GM19328 (cell line): ENCODE data around the gene TAF1B.
"Not testable (repeated sequence)": the region's sequence is repeated elsewhere in the genome, so short reads cannot be mapped to it uniquely, and the experiment has no call there.

Experiments
- ATAC-seq: cut with Tn5 transposase; IDR thresholded peaks from one replicate; pipeline ENCODE4 v1.9.1; 2021; ENCODE audit warnings: mild to moderate bottlenecking, moderate library complexity; ENCODE audit not compliant: unreplicated experiment

Gene TAF1B

GRCh38 chr2:9879455-9880194 is 36.4 kb downstream of the TAF1B start:
- no peak for ATAC-seq

GRCh38 chr2:9883897-9884296 is 40.6 kb downstream of the TAF1B start:
- no peak for ATAC-seq

GRCh38 chr2:9884436-9884835 is 41.2 kb downstream of the TAF1B start:
- no peak for ATAC-seq

- no peak for ATAC-seq
Measured at GRCh38 chr2:9885036-9885684, 41.9 kb downstream of the TAF1B start.

DNA sequence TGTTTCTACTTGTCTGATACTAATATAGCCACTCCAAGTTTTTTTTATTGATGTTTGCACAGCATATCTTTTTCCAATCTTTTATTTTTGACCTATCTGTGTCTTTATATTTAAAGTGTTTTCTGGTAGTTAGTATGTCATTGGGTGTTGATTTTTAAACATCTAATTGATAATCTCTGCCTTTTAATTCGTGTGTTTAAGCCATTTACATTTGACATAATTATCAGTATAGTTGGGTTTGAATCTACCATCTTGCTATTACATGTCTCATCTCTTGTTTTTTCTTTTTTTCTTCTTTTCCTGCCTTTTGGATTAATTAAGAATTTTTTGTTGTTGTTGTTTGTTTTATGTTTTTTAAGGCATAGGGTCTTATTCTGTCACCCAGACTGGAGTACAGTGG is 44.2 kb downstream of the TAF1B start:
- no peak for ATAC-seq

- ATAC-seq, result no peak
Measured at GRCh38 chr2:9889812-9890261, 46.6 kb downstream of the TAF1B start.

GRCh38 chr2:9892236-9892635 is 49.0 kb downstream of the TAF1B start:
- ATAC-seq, result no peak

- ATAC-seq, result no peak
Measured at GRCh38 chr2:9895669-9896590, 52.7 kb downstream of the TAF1B start.

- ATAC-seq, result no peak
Measured at GRCh38 chr2:9897331-9897737, 54.1 kb downstream of the TAF1B start.

DNA sequence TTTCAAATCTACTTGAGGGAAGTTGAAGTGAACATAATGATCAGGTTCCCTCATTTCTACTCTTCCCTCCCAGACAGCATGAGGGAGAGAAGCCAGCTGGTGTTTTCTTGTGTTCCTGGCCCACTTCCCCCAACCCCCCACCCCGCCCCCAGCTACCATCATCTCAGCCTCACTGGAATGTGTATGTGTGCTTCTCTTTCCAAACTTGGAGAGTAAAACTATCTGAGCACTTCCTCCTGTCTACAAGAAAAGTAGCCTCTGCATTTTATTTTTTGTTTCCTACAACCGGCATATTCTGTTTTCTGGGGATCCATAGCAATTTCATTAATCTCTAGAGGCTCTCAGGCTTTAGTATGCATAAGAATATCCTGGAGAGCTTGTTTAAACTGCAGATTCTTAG is 54.6 kb downstream of the TAF1B start:
- ATAC-seq, result no peak

GRCh38 chr2:9905413-9905812 is 62.1 kb downstream of the TAF1B start:
- no peak for ATAC-seq

DNA sequence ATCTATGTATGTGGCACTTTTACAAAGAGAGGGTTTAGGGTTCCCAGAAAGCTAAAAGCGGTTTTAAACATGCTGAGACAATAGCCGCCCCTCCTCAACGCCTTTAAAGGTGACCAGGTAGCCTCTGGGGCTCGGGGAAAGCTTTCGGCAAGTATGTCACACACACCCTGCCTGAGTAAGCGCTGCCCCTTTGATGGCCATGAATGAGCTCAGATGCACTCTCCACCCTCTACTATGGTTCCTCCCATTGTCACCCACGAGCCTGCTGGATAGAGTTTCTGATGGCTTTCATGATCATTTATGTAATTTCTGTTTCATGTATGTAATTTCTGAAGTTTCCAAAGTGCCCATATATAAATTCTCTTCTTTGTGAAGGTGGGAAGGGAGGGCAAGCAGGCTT is 64.1 kb downstream of the TAF1B start:
- ATAC-seq, result no peak

DNA sequence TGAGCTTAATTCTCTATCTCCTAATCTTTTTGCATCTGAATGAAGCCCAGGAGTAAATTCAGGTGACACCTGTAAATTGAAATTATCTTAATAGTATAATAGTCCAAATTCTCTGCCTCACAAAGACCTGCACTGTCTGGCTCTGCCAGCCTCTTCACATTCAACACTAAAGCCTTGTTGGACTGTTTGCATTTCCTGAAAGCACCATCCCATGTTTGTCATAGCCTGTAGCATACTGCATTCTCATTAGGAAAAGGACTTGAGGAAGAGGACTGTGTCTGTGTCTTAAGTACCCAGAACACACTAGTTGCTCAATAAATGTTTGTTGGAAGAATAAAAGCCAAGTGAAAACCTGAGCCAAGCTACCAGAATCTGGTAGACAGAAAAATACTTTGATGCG is 65.4 kb downstream of the TAF1B start:
- no peak for ATAC-seq

- ATAC-seq, result no peak
Measured at GRCh38 chr2:9909106-9909505, 65.8 kb downstream of the TAF1B start.

DNA sequence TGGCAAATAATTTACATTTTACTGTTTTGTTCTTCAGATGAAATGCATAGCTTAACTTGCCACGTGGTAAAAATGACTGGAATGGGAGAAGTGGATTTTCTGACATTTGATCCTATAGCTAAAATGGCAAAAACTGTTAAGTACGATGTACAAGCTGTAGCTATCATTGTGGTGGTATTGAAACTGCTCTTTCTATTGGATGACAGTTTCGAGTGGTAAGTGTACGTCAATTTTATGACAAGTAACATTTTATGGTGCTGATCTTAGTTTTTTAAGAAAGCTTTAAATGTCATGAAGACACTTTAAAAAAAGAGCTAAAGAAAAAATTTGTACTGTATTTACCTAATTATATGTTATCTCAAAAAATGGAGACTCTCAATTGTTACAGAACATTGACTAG is 67.4 kb downstream of the TAF1B start:
- no peak for ATAC-seq

DNA sequence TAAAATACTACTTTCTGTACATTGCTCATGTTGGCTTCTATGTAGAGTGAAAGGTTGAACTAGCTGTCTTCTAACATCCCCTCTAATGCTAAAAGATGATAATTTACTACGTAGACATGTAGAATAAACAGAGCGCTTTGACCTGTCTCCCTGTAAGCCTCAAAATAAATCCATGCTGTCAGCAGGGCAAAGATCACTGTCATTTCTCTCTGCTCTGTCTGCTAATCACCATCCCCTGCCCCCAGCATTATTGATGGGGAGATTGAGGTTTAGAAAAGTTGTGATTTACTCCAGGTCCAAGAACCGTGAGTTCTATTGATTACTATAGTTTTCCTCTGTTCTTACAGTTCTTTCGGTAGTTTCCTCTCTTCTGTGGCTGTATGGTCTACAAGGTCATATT is 69.2 kb downstream of the TAF1B start:
- no peak for ATAC-seq

DNA sequence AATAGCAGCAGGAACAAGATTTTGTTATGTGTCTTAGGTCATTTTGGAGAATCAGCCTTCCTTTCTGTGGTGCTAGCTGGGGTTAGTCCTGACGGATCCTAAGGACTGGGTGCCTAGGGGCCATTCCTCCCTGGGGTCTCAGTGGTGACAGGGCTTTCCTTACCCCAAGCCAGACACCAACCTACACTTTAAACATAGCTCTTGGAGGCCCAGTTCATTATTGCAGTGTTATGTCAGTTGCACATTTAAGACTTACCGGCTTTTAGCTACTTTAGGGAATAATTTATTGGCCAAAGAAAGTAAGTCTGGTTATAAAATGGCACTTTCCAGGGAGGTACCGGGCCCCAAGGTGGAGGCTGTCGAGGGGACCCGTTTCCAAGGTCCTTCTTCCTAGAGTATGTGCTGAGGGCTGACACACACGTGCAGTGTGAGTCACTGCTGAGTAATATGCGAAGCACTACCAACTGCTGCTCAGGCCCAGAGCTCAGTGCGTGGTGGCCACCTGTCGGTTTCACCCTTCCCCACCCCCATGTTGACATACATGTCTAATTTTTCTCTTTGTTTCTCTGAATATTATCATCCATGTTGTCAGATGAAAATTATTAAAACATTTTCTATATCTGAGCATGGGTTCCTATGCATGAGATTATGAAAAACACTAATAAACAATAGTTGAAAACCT is 71.3 kb downstream of the TAF1B start:
- peak; percentile 98 for ATAC-seq

DNA sequence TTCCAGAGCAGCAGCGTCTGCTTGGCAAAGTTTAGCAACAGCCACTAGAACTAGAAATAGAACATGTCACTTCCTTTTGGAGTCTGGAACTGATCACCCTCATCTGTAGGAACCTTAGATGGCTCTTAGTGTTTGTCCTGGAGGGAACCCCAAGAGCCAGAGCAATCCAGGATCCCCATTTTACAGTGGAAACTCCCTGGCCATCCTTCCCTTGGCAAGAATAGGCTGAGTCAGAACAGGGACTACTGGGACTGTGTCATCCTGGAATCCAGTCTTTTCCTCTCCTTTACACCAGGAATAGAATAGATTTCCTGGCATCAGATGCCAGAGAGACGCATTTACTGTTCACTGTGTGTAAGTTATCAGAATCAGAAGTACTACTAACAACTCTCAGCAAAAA is 75.0 kb downstream of the TAF1B start:
- no peak for ATAC-seq

DNA sequence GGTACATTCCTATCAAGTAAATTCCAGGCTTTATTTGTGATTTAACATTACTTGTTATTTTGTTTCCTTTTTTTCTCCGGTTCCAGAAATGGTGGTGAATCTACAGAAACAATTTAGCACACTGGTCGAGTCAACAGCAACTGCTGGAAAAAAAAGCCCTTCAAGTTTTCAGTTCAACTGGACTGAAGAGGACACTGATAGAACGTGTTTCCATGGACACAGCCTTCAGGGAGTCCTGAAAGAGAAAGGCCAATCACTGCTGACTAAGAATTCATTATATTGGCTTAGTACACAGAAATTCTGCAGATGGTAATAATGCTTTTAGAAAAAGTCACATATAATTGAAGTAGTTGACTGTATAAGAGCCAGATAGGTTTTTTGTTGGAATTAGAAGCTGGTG is 76.2 kb downstream of the TAF1B start:
- no peak for ATAC-seq

GRCh38 chr2:9927020-9927419 is 83.7 kb downstream of the TAF1B start:
- ATAC-seq, result not testable (repeated sequence)

DNA sequence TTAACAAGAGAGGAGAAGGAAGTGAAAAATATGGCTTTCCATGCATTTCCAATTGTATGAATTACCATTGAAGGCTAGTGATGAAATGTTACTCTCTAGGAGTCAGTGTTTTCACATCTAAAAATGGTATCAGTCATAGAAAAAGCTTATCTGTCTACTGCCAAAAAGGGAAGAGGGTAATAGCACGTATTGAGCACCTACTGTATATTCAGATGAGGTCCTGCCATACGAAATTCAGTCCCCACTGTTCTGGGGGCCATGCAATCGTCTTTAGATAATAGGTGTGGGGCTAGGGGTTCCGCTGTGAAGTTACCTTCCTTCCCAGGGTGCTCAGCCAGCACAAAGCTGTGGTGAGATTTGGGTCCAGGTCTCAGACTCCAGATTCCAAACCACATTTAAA is 94.0 kb downstream of the TAF1B start:
- no peak for ATAC-seq
